HG03378 (cell line): ENCODE data around the gene C5orf46.
"Not testable (repeated sequence)": the region's sequence is repeated elsewhere in the genome, so short reads cannot be mapped to it uniquely, and the experiment has no call there.

ENCODE experiments used
- ATAC-seq: cut with Tn5 transposase; IDR thresholded peaks from one replicate; pipeline ENCODE4 v1.9.1; 2021; ENCODE audit warnings: mild to moderate bottlenecking, moderate library complexity; ENCODE audit not compliant: unreplicated experiment

Gene C5orf46

DNA sequence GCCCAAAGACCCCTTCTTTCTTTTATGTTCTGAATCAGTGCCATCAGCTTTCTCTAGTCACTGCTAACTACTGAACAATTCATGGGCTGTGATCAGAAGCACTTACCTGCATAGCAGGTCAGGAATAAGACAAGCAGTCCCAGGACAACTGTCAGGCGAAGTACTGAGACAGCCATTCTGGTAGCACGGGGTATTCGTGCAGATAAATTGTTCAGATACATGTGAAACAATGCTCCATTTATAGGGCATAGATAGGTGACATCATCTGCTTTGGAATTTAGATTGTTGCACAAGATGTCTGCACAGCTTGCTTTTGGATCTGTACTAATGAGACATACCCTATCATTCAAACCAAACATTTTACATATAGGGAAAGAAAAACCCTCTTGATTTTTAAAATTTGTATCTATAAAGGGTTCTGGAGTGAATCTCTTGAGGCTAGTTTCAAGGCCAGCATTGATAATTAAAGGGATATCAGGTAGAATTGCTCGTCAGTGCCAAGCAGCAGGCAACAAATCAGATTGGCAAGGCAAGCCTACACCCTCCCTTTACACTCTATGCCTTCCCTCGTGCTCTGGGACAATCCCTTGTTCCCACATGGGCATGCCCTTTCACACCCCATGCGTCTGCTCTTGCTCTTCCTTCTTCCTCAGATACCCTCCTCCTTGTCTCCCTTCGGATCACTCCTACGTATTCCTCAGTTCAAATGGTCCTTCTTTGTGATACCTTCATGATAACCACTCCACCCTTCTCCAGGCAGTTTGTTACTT, at the start of gene C5orf46:
Gene C5orf46, minus strand, starts transcription at position 213 of the 770 bp plus-strand sequence. Its CDS starts 37 bp downstream, at position 176.
- no peak for ATAC-seq

DNA sequence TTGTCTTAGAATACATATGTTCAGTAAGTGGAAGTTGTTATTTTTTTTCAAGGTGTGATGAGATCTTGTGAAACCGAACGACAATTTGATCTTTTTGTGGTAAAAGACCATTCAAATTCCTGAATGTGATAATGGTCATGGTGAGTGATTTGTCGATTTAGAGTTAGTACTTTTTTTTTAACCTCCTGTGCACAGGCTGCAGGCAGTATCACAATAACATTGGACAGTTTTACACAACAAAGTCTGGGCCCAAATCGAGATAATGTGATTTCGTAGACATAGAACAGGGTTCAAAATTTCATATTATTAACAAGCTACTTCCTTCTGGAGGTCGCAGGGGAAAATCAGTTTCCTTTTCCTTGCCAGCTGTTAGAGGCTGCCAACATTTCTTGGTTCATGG, 48.6 kb upstream of the C5orf46 start:
- no peak for ATAC-seq

DNA sequence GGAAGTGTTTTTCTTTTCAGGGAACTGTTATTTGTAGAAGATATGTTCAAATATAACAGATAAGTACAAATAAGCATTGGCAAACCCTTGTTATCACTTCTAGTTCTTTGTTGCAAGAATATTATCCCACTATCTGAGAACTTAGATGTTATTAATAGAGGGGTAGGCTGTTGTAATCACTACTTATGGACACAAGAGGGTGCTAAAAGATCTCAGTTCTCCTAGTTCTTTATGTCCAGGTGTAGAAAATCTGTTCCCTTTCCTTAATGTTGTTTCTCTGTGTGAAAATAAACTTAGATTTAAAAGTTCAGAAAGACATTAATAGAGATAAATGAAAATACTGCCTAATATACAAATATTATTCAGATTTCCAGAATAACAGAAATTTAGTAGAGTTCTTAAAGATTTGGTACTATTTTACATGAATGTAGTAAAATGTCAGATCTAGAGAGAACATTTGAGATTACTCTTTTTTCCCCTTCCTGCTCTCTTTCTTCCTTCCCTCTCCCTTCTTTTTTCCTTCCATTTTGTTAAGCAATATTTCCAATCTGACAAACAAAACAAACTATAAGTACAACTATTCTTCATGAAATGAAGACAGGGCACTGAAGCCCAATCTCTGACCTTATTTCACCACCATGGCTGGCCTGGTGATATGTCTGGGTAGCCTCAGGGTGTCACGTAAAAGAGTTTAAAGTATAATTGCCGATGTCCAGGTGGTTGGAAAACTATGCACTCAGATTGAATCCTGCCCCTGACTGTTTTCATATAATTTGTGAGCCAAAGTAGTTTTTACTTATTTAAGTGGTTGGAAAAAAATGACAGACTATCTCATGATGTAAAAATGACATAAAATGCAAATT, 43.6 kb upstream of the C5orf46 start:
- ATAC-seq = peak; percentile 97

DNA sequence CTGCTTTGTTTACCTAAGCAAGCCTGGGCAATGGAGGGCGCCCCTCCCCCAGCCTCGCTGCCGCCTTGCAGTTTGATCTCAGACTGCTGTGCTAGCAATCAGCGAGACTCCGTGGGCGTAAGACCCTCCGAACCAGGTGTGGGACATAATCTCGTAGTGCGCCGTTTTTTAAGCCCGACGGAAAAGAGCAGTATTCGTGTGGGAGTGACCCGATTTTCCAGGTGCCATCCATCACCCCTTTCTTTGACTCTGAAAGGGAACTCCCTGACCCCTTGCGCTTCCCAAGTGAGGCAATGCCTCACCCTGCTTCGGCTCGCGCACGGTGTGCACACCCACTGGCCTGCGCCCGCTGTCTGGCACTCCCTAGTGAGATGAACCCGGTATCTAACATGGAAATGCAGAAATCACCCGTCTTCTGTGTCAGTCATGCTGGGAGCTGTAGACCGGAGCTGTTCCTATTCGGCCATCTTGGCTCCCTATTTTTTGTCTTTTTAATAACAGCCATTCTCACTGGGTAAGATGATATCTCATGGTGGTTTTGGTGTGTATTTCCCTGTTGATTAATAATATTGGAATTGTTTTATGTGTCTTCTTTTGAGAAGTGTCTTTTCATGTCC, 40.4 kb upstream of the C5orf46 start:
- not testable (repeated sequence) for ATAC-seq

DNA sequence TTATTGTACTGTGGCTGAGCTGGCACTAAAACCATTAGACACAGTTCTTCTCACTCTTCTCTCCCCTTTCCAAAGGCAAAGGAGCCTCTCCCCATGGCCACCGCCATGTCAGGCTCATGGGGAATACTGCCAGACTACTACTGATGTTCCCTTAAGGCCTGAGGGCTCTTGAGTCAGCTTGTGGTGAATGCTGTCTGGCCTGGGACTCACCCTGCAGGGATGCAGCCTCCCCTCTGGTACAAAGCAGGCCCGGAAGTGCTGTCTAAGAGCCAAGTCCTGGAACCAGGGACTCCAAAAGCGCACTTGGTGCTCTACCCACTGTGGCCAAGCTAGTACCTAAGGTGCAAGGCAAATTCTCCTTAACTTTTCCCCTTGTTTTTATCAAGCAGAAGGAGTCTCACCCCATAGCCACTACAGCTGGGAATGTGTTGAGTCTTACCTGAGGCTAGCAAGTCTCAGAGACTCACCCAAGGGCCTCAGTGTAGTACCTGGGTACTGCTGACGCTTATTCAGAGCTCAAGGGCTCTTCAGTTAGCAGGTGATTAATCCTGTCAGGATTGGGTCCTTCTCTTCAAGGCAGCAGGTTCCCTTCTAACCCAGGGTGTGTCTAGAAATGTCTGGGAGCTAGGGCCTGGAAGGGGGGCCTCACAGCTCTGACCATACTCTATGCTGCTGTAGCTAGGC, 33.2 kb upstream of the C5orf46 start:
- ATAC-seq = no peak

DNA sequence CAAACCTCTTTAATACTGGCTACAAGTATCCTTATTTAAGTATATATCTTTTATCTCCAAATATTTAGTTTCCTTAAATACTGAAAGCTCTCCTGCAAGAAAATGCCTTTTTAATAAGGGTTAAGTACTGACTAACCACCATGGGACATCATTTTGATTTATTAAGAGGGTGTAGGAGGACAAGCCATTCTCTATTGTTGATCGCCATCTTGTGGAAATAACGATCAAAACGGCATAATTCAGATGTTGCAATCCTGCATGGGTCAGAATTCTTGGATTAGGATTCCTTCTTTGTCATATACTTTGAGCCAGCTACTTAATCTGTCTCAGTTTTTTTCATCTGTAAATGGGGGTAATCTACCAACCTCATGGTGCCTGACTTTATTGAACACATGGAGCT, 28.7 kb upstream of the C5orf46 start:
- no peak for ATAC-seq

DNA sequence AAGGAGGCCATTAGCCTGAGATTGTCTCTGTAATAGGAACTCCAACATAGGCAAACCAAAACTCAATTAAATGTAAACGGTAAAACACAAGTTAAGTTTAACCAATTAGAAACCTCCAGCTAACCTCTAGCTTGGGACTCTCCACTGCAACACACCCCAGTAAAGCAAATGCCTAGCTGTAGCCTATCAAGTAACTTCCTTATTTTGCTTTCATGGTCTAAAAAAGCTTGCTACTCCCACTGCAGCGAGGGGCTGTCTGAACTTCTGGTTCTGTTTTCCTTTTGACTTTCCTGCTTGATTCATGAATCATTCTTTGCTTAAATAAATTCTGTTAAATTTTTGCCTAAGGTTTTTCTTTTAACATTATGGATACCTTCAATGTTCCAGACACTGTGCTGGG, 24.4 kb upstream of the C5orf46 start:
- ATAC-seq = peak; percentile 95

DNA sequence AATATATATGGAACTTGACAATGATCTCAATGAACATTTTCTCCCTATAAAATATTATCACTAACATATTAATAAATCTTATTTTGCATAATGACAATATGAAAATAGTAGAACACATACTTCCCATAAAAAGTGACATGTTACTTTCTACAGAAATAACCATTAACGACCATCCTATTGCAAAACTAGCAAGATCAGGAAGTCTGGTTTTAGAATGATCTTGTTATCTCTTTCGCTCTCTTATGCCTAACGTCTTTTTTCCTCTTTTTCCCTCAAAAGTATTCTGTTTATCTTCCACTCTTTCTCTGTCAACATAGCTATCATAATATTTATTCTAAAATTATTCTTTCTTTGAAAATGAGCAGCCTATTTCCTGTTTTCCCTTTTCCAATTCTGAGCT, 21.6 kb upstream of the C5orf46 start:
- ATAC-seq = no peak

DNA sequence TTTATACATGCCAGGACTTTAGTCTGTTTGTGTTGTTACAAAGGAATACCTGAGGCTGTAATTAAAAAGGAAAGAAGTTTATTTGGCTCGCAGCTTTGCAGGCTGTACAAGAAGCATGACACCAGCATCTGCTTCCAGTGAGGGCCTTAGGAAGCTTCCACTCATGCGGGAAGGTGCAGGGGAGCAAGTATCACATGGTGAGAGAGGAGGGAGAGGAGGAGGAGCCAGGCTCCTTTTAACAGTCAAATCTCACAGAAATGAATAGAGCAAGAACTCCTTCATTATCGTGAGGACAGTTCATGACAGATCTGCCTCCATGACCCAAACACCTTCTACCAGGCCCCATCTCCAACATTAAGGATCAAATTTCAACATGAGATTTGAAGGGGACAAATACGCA, 18.7 kb upstream of the C5orf46 start:
- no peak for ATAC-seq

DNA sequence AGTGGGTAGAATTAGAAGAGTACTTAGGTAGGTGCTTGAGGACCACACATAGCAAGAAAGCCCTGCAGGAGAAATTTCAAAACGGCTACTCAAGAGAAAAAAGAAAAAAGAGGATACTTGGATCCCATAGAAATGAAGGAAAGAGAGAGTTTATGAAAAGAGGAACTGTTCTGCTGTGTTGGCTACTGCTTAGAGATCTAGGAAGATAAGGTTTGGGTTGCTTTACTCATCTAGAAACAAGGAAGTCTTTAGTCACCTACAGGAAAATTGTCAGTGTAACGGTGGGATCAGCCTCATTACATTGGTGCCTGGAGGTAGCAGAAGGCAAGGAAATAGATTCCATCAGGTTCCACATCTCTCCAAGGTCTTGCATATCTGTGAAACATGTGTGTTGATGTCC, 14.8 kb upstream of the C5orf46 start:
- ATAC-seq = no peak

DNA sequence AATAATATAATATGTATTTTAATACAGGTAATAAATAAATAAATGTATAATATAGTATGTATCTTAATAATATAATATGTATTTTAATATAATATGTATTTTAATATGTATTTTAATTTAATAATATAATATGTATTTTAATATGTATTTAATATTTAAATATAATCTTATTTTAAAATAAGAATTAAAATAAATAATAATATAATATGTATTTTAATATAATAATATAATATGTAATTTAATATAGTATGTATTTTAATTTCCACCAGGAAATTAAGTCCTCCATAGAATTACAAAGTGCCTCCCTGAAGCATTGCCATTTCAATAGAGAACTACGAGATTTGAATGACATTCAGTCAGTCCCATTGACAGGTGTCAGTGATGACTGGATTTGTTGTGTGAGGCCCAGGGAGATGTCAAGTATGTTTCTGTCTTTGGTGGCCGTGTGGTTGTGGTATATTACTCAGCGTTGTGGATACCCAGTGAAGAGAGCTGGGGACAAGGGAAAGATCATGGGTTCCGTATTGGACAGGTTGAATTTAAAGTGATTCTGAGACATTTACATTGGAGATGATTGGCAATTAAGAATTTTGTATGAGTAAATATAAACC, 14.2 kb upstream of the C5orf46 start:
- ATAC-seq = no peak

DNA sequence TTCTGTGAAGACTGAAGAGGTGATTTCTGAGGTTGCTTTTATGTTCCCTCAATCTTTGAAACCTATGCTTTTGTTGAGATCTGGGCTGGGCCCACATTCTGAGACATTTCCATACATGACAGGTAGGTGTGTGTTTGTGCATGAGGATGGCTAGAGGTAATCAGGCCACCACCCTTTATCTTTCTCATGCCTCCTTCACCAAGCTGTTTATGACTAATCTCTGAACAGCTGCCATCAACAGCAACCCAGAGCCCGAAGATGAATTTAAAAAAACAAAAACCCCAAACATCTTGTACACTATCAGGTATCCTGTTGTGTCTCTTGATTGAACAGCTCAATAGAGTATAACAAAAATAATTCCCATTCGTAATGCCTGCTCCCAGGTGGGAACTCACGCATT, 12.6 kb upstream of the C5orf46 start:
- no peak for ATAC-seq

DNA sequence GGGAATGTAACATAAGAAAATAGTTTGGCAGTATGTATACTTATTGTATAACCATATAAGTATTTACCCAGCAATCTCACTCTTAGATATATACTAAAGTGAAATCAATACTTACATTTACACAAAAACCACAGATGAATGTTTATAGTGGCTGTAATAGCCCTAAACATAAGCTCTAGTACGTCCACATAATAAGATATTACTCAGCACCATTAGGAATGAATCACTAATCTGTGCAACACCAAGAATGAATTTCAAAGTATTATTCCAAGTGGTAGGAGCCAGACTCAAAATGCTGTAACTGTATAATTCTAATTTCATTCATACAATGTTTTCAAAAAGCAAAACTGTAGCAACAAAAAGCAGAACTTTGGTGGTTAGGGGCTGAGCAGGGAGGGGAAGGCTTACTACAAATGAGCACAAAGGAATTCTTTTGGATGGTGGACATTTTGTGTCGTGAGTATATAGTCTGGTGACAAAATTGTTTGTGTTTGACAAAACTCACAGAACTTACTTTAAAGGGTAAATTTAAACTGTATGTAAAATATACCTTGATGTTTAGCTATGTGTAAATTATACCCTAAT, 11.9 kb upstream of the C5orf46 start:
- ATAC-seq = no peak

DNA sequence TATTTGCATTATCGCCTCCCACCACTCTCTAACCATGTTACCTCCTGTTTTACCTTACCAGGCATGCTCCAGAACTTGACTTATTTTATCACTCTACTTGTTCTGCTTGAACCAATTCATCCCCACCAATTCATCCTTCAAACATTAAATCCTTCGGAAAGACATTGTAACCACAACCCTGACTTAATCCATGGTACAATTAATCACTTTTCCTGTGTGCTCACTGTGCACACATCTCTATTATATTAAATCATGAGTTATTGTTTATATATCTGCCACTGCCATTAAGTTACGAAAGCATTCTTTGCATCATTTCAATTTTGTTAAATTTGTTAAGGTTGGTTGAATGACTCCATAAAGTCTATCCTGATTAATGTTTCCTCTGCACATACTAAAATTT, 7.4 kb upstream of the C5orf46 start:
- no peak for ATAC-seq

DNA sequence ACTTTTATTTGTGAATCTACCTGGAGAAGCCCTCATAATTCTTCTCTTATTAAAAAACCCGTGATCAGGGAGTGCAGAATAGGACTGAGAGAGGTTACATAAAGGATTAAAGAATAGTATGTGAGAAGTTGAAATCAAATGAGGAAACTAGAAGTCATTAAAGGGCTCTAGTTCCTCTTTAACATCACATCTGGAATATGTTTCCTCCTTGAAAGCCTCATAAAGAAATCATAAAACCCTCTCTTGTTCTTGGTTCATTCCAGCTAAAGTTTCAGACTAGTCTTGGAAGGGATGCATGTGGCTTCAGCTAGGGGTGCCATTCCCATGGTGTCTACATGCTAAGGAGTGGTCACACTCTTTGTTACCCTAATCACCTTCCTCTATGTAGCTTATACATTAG, 5.7 kb upstream of the C5orf46 start:
- ATAC-seq = no peak

DNA sequence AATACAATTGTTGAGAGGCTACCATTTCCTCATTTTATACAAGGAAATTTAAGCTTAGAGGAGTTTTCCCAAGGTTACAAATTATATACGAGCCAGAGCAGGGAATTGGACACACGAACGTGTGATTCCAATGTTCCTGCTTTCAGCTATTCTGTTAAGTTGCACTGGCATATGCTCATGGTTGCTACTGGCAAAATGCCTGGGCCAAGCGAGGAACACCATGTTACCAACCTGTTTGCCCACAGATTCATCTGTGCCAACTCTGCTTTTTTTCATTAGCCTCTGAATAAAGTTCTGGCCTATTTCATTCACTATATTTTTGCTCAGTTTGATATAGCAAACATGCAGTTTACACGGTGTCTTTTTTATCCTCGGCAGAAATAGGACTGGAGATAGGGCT, 5.1 kb upstream of the C5orf46 start:
- no peak for ATAC-seq

DNA sequence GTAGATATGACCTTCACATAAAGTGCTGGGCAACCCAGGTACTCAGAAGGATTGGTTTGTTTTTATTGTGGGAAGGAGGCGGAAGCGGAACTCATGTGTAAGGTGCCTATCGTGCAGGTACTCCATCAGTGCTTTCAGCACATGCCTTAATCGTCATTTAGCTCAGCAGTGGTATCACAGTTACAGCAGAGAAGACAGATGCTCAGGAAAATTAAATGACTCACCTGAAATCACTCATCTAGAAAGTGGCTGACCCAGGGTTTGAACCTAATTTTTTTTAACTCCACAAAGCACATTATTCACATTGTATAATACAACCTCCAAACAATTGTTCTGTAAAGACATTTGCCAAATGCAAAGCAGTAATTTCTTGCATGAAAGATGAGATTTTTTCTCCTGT, 2.2 kb downstream of the C5orf46 start:
- no peak for ATAC-seq

DNA sequence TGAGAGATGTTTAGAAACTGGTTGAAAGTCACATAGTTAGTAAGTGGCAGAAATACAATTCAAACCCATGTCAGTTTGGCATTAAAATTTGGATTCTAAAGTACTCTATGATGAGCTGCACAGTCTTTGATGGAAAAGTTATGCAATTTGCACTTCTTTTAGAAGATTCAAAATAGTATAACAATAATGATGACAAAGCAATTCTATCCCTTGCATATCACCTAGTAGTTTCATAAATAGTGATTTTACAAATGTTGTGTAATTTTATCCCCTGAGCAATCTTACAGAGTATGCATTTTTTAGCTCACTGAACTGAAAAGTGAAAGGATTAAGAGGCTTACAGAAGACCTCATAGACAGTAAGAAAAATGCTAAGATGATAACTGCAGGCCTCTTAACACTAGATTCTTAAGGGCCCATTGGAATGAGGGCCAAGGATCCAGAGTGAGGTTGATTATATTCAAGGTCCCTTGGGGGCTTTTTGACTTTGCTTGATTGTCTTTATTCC, 3.7 kb downstream of the C5orf46 start:
- no peak for ATAC-seq

DNA sequence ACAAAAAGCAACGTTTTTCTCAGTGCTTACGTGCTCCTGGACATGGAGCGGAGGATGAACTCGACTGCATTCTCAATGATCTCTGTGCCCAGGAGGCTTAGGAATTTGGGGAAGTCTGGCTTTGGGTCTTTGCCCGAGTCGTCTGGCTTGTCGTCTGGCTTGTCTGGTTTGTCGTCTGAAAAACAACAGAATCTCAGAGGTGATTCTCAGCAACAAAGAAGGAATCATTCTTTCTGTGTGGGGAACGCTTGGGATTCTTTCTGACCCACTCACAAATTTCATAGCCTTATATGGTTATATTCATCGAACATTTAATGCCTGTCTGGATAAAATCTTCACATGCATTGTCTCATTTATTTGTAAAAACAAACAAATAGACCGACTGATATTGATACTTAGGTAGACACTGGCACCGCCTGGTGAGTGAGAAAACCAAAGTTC, 4.7 kb downstream of the C5orf46 start:
- no peak for ATAC-seq

DNA sequence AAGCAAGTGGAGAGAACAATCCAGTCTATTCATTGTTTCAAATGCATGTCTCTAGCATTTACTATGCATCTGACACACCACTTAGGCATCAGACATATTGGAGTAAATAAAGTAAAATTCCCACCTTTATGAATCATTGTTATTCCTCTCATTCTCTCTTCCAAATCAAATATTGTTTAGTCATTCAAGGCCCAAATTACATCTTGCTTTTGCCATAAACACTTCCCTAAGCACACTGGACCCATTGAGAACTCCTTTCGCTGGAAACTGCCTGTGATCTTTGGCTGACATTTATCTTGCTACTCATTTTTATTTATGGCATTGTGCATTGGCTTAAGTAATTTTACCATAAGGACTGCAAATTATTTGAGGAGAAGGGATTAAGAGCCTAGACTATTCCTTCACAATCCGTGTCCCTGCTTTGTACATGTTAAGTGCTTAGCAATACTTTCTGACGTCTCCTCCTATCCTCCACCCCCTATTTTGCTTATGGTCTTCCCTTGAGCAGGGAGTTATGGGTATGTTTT, 7.4 kb downstream of the C5orf46 start:
- no peak for ATAC-seq
